HG02678 (cell line): ENCODE data around the gene NDOR1.

Experiments
- ATAC-seq: cut with Tn5 transposase; IDR thresholded peaks from one replicate; pipeline ENCODE4 v1.9.1; 2021; ENCODE audit warnings: mild to moderate bottlenecking, moderate library complexity; ENCODE audit not compliant: unreplicated experiment

NDOR1 gene

GRCh38 chr9:137167277-137167746, 38.2 kb upstream of the NDOR1 start:
- ATAC-seq: no peak

GRCh38 chr9:137167747-137168572, 37.5 kb upstream of the NDOR1 start:
- ATAC-seq: no peak

- no peak for ATAC-seq
These were observed 37.0 kb upstream of the NDOR1 start for GRCh38 chr9:137168573-137168903.

GRCh38 chr9:137168904-137169856, 36.3 kb upstream of the NDOR1 start:
- ATAC-seq: peak; percentile 53

GRCh38 chr9:137169896-137170358, 35.6 kb upstream of the NDOR1 start, which contains the start of gene LRRC26:
Gene LRRC26 (minus strand): TSS chr9:137170051. CDS start chr9:137169943, 108 bp downstream.
- ATAC-seq: no peak

- ATAC-seq: no peak
These were observed 34.9 kb upstream of the NDOR1 start for GRCh38 chr9:137170486-137171148.

- no peak for ATAC-seq
These were observed 34.2 kb upstream of the NDOR1 start for GRCh38 chr9:137171149-137171900.

GRCh38 chr9:137172901-137173795, 32.4 kb upstream of the NDOR1 start:
- ATAC-seq: no peak

GRCh38 chr9:137173796-137174664, 31.5 kb upstream of the NDOR1 start:
- no peak for ATAC-seq

GRCh38 chr9:137174722-137175293, 30.7 kb upstream of the NDOR1 start:
- ATAC-seq: no peak

GRCh38 chr9:137175345-137175961, 30.0 kb upstream of the NDOR1 start:
- no peak for ATAC-seq

- ATAC-seq: no peak
These were observed 29.0 kb upstream of the NDOR1 start for GRCh38 chr9:137176302-137177182.

- no peak for ATAC-seq
These were observed 27.1 kb upstream of the NDOR1 start for GRCh38 chr9:137178201-137178938.

GRCh38 chr9:137178939-137179630, 26.4 kb upstream of the NDOR1 start:
- ATAC-seq: no peak

GRCh38 chr9:137179761-137180160, 25.7 kb upstream of the NDOR1 start:
- no peak for ATAC-seq
